Hypothalamus (tissue), 51 donors: ENCODE results near the gene CHMP2A.
A peak's percentile ranks its signal among the peaks of the same experiment; 100 is the strongest.
"Not testable (repeated sequence)": the region's sequence is repeated elsewhere in the genome, so short reads cannot be mapped to it uniquely, and the experiment has no call there.

Source experiments
- DNase-seq, 51 donors: peaks; one replicate each; lab custom pipeline; 2025; lab: John Stamatoyannopoulos, UW

Gene CHMP2A

DNA sequence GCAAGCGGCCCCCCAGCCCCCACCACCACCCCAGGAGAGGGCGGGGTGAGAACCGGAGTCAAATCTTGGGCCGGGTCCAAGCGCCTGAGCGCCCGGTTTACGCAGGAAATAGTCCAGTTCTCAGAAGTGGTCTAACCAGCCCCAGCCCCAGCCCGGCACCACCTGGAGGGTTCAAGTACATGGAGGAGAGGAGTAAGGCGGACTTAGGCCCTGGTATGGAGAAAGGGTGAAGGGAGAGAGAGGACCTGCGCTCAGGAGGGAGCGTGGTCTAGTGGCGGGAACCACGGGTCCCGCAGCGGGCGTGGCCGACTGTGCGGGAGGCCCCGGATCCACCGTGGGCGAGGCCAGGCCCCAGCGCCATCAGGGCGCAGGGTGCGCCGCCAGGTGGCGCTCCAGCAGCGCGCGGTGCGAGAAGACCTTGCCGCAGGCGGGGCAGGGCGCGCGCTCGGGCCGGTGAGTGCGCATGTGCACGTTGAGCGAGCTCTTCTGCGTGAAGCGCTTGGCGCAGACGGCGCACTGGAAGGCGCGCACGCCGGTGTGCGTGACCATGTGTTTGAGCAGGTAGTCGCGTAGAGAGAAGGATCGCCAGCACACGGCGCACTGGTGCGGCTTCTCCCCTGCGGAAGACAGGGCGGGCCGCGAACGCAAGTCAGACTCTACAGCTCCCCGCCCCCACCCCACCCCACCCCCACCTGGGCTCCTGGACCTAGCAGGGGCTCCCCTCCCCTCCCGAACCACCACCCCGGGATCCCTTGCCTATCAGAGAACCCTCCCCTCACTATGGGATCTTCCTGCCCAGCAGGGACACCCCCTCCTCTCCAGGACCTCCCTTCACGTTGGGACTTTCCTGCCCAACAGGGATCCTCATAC, 41.0 kb downstream of the CHMP2A start:
- peak in 49 of 51 donors; percentile 12 to 89 (median 67) for DNase-seq

DNA sequence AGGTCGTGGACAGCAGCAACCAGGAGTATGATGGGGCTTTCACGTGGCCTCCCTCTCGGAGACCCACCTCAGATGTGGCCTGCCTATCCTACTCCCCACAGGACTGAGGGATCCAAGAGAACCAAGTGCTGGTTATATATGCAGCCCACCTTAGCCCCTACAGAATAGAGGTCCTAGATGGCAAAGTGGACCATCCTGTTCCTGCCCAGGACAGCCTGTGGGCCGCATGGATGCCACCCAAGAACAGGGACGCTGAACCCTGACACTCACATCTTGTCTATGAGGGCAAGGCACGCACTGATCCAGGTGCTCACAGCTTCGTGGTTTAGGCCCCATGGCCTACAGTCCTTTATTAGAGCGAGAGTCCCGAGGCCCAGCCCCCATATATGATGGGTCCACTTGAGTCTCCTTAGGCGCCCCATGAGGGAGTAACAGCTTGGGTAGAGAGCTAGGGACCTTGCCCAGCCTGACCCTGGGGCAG, 41.7 kb downstream of the CHMP2A start:
- DNase-seq = no peak

GRCh38 chr19:58511353-58512208, 43.3 kb downstream of the CHMP2A start, which contains the start of gene SLC27A5:
Gene SLC27A5, minus strand, starts transcription at chr19:58511992. Its CDS starts 37 bp downstream, at chr19:58511955.
- DNase-seq = no peak

GRCh38 chr19:58510084-58510862, 44.6 kb downstream of the CHMP2A start:
- DNase-seq = no peak

DNA sequence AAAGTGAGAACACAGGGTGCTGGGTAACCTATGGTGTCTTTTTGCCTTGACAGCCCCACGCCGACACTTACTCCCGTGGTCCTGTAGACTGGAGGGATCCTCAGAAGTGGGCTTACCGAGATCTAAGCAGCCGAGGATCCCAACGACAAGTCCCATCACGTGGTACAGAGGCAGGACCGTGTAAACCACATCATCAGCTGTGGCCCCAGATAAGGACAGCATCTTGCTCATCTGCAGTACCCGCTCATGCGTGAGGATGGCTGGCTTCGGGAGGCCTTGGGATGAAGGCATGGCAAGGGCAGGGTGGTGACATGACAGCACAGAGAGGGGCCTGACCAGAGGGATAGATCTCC, 45.2 kb downstream of the CHMP2A start:
- no peak for DNase-seq

DNA sequence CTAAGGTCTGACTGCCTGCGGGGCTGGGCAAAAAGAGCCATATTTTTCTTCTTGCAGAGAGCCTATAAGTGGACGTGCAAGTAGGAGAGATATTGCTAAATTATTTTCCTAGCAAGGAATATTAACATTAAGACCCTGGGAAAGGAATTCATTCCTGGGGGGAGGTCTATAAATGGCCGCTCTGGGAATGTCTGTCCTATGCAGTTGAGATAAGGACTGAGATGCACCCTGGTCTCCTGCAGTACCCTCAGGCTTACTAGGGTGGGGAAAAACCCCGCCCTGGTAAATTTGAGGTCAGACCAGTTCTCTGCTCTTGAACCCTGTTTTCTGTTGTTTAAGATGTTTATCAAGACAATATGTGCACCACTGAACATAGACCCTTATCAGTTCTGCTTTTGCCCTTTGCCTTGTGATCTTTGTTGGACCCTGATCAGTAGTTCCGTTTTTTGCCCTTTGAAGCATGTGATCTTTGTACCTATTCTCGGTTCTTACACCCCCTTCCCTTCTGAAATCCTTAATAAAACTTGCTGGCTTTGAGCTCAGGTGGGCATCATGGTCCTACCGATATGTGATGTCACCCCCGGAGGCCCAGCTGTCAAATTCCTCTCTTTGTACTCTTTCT, 47.2 kb downstream of the CHMP2A start:
- not testable (repeated sequence) for DNase-seq
